NOMO-1 treated with dmso at 0.1 percent for 144 hours (cell line): ENCODE results near the gene NOX4.

Experiments
- DNase-seq: peaks from one replicate; lab custom pipeline; 2025; ENCODE audit not compliant: unreplicated experiment; lab: John Stamatoyannopoulos, UW

Gene NOX4

GRCh38 chr11:89490981-89491690 is at the start of gene NOX4:
TSS of gene NOX4 (minus strand) at chr11:89491375. CDS start at chr11:89491246, 129 bp downstream.
- no peak for DNase-seq

DNA sequence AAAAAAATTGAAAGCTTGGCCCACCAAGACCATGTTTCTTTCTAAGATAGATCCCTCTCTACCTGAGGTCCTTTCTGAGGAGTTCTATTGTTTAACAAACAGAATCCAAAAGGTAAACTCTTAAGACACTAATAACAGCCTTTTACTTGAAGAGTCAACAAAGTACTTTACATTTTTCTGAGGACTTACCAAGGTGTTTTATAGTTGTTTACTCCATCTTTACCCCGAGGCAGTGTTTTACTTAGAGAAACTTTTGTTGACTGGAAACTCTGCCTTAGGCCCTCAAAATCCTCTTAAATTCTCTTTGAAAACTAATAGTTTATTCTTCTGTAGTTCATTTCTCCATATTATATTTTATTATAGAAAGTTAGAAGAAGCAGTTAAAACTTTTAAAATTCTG is 49.7 kb upstream of the NOX4 start:
- no peak for DNase-seq

DNA sequence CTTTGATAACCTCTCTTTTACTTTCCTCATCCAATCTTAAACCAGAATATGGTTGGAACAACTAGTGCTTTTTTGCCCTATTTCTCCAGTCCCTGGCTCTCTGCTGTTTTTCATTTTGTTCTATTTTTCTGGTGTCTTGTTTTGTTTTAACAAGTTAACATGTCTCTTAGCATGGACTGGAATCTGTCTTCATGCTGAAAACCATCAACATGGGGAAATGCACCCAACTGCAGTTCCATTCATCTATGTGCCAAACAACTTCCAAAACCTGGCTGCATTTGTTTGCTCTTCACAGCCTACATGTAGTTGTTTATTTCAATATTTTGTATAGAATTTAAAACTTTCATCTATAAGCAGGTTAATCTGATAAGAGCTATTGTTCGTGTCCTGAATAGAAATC is 46.8 kb upstream of the NOX4 start:
- no peak for DNase-seq

DNA sequence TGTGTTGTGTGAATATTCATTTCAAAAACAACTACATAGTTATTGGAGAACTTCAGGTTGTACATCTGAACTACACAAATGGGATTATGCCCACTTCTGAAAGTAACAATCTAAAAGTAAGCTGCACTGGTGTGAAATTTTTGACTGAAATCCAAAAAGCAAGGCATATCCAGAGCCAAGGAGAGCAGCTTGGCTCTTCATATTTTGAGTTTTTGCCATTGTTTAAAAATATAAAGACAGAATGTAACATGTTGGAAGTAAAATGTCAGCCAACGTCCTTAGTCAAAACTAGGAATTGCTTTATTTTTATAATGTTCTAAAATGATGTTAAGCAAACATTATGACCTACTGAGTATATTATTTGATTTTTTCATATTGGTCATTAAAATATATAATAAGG is 45.8 kb upstream of the NOX4 start:
- DNase-seq: no peak

DNA sequence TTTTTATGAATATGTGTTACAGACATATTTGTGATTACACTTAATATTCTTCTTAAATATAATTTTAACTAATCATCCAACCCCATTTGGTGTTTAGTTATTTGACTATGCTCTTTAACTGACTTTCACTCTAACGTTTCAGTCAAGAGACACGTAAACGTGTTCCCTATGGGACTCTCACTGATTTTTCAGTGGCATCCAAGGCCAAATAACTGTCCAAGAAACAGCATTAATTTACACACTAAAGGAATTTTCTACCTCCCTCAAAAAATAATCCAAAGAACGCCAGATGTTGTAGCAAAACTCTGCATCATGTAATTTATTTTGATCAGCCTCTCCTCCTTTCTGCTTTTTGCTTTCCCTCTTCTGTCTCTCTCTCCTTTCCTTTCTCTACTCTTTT is 44.0 kb upstream of the NOX4 start:
- DNase-seq: no peak

- no peak for DNase-seq
Observed at GRCh38 chr11:89529626-89530380, 38.6 kb upstream of the NOX4 start.

- DNase-seq: no peak
Observed at GRCh38 chr11:89521792-89522191, 30.6 kb upstream of the NOX4 start.

- no peak for DNase-seq
Observed at GRCh38 chr11:89521294-89521693, 30.1 kb upstream of the NOX4 start.

DNA sequence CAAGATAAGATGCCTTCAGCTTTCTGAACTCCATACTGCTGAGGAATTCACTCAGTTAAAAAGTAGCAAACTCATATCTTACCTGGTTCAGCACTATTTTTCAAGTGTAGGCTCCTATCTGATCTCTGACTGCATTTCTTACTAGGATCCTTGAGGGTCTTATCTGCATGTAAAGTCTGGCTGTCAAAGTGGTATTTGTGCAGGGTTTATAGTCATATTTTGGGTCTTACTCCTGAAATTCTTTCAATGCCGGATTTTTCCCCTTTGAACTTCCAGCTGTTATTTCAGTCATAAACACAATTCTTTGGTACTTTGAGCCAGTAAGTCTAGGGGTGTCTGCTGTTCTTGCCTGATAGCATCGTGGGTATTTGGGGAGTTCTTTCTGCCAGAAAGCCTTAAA is 25.3 kb upstream of the NOX4 start:
- DNase-seq: no peak

- DNase-seq: no peak
Observed at GRCh38 chr11:89508544-89508943, 17.4 kb upstream of the NOX4 start.

DNA sequence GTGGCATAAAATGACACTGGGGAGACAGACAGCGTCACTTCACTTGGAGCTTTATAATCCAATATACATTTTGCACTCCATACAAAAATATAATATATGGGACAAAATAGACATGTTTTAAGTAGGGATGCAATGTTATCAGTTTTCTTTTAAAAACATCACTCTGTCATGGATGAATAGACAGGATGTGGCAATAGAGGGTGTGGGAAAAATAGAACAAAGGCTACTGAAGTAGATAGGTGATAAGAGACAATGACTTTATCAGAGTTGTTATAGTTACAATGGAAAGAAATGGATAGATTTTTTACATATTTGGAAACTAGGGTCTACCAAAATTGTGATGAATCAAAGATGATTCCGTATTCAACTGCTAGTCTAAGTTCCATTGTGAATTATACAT is 13.1 kb upstream of the NOX4 start:
- DNase-seq: no peak

- DNase-seq: no peak
Observed at GRCh38 chr11:89503422-89503821, 12.2 kb upstream of the NOX4 start.

GRCh38 chr11:89502301-89502700 is 11.1 kb upstream of the NOX4 start:
- DNase-seq: no peak

GRCh38 chr11:89500336-89500735 is 9.2 kb upstream of the NOX4 start:
- DNase-seq: no peak

DNA sequence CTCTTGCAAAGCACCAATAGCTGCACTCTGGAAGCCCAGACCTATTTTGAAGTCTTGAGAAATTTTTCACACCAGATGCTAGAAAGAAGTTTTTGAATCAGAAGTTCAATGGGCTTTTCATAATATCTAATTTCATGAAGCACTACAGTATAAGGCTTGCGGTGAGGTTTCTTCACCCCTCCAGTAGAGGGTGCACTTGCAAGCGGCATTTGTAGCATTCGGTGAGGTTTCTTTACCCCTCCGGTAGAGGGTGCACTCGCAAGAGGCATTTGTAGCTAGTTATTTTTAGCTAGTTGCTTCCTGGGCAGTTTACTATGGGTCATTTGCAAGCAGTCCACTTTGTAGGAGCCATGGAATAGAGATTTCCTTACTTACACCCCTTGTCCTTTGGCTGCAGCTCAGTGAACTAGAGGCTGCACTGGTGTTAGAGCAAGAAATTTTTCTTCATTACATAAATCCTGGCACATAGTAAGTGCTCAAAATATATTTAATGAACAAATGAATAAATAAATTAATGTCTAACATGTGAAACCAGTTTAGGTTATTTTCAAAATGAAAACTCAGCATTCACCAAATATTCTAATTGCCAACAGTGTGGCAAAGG is 7.8 kb upstream of the NOX4 start:
- DNase-seq: no peak

- DNase-seq: no peak
Observed at GRCh38 chr11:89495951-89496350, 4.8 kb upstream of the NOX4 start.

DNA sequence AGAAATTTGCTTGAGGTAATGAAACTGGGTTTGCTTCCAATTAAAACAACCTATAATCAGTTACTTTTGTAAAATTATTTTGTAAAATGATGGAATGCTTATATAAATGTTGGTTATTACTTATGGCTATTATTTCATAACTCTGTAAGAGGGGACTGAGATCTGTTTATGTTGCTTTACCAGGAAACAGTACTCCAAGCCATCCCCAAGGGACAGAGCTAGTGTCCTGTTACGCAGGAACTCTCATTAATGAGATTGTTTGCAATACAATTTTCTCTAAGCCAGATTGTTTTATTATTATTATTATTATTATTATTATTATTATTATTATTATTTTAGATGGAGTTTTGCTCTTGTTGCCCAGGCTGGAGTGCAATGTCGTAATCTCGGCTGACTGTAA is 2.3 kb upstream of the NOX4 start:
- no peak for DNase-seq

- DNase-seq: no peak
Observed at GRCh38 chr11:89490602-89490980, 584 bp downstream of the NOX4 start.

DNA sequence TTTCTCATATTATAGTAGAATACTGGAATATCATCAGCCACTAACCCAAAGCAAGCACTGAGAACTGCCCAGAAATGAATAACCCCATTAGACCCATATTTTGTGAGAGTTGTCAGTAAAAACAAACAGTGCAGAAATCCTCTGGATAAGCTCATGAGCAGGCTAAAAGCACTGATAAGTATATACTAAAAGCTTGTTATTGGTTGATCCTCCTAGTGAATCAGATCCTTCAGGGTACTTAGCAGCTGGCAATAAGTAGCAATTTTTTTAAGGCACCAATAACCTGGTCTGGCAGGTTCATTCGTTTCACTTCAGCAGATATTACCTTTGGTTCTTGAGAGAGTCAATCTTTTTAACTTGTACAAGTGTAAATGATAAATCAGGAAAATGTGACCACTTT is 1.2 kb downstream of the NOX4 start:
- no peak for DNase-seq

DNA sequence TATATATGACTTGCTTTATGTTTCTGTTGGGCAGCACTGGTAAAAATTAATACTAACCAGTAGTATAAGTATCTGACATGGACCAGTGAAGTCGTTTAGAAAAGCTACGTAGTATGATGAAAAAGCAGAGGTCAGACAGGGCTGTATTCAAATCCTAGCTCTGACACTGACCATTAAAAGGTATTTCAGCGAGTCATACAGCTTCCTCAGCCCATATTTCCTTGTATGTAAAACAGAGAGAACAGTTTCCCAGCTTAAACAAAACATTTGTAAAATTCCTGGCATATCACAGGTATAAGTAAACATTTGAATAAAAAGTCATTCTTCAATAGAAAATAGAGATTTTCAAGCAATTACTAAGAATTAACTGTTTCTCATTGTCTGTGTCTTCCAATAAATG is 4.2 kb downstream of the NOX4 start:
- no peak for DNase-seq

DNA sequence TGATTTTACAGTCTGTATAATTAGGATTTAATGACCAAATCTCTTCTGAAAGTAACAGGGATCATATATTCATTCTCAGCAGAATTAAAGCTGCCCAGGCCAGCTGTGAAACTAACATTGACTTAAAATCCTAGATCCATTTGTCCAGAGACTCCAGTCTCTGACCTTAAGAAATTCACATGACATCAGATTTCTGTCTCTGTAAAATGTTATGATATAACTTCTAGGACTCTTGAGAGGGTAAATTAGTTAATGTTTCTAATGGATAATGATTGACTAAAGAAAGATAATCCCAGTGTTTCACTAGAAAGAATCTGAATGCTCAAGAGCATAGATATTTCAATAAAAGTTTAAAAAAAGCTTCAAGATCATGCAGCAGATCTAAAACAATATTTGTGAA is 6.3 kb downstream of the NOX4 start:
- no peak for DNase-seq

- no peak for DNase-seq
Observed at GRCh38 chr11:89477175-89477574, 14.0 kb downstream of the NOX4 start.
